Panc1 (cell line): ENCODE data around the gene ACTRT2.

Experiments used
- CTCF ChIP-seq: fragments of 450-650 bp; IDR thresholded peaks from 2 replicates; pipeline ENCODE4 v1.5.1; 2017; ENCODE audit warnings: mild to moderate bottlenecking
- SIN3A ChIP-seq: IDR thresholded peaks from 2 replicates; pipeline ENCODE4 v1.6.1; 2012; ENCODE audit warnings: low read depth, mild to moderate bottlenecking, low read length, moderate library complexity, borderline replicate concordance; ENCODE audit not compliant: insufficient read depth
- TF ChIP-seq, protein P1 (sequence below), 2 experiments: IDR thresholded peaks; 2 replicates each; pipeline ENCODE4 v1.6.1; 2011 to 2012; ENCODE audit warnings: low read depth in 2 of 2, control low read depth in 1 of 2, low read length in 1 of 2, mild to moderate bottlenecking in 1 of 2, moderate library complexity in 1 of 2; ENCODE audit not compliant: insufficient read depth in 1 of 2

DNA sequence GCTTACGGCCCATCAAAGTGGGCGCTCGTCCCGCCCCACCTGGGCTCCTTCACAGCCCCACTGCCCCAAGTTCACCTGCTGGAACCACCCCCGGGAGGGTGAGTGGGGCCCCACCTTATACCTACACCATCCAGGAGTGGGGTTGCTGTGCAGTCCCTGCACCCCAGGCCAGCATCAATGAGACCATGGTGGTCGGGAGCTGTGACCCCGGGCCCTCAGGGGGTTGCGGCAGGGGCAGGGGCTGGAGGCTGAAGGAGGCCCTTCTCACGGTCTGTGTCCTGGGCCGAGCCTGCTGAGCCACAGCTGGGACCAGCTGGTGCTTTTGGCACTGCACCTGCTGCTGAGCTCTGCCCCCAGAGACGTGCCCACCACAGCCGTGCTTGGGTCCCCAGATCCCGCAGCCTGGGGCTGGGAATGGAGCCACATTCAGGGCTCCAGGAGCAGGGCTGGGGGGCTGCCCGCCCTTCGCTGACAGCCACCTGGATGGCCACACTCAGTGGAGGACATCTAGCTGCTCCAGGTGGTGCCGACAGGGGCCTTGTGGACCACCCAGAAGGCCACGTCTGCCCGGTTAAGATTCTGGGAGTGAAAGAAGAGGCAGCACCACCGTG, 17.4 kb downstream of the ACTRT2 start:
- TF ChIP-seq CTCF (no peak), SIN3A (no peak)
- TF ChIP-seq, protein P1, sequence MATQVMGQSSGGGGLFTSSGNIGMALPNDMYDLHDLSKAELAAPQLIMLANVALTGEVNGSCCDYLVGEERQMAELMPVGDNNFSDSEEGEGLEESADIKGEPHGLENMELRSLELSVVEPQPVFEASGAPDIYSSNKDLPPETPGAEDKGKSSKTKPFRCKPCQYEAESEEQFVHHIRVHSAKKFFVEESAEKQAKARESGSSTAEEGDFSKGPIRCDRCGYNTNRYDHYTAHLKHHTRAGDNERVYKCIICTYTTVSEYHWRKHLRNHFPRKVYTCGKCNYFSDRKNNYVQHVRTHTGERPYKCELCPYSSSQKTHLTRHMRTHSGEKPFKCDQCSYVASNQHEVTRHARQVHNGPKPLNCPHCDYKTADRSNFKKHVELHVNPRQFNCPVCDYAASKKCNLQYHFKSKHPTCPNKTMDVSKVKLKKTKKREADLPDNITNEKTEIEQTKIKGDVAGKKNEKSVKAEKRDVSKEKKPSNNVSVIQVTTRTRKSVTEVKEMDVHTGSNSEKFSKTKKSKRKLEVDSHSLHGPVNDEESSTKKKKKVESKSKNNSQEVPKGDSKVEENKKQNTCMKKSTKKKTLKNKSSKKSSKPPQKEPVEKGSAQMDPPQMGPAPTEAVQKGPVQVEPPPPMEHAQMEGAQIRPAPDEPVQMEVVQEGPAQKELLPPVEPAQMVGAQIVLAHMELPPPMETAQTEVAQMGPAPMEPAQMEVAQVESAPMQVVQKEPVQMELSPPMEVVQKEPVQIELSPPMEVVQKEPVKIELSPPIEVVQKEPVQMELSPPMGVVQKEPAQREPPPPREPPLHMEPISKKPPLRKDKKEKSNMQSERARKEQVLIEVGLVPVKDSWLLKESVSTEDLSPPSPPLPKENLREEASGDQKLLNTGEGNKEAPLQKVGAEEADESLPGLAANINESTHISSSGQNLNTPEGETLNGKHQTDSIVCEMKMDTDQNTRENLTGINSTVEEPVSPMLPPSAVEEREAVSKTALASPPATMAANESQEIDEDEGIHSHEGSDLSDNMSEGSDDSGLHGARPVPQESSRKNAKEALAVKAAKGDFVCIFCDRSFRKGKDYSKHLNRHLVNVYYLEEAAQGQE (IDR thresholded peaks at IDR 0.05; ENCODE audit: insufficient read depth in 1 of 2, low read depth in 2 of 2, low read length in 1 of 2) = no peak
